Gastrocnemius medialis (tissue), 4 donors: ENCODE data around the gene ETV6. TPM values are rescaled to one million over a fixed set of nuclear protein-coding genes. Genes with fewer than 3 reads are reported as not detected.

ENCODE experiments used
- ATAC-seq, 2 donors: fragments of 150-250 bp; one replicate each; pipeline ENCODE4 v1.9.1; 2016
- DNase-seq, 2 donors: peaks; one replicate each; pipeline ENCODE4 v3.0.0-alpha.2; 2019
- H3K27ac ChIP-seq, 4 donors: fragments of 200-600 bp; sonication (generic); 1 replicate in 1 of 4; 2 replicates in 3 of 4; pipeline ENCODE4 v1.5.1; 2016 to 2018; ENCODE audit warnings: mild to moderate bottlenecking in 2 of 4, moderate library complexity in 1 of 4
- H3K27me3 ChIP-seq, 3 donors: fragments of 200-600 bp; sonication (generic) in 2 of 3; 1 replicate in 1 of 3; 2 replicates in 2 of 3; pipeline versions ENCODE4 v1.5.1 to v1.6.0; 2016 to 2019; ENCODE audit warnings: mild to moderate bottlenecking in 1 of 3, moderate library complexity in 1 of 3
- H3K36me3 ChIP-seq, 2 donors: fragments of 200-600 bp; sonication (generic) in 1 of 2; one replicate each; pipeline ENCODE4 v1.5.1; 2017 to 2018
- H3K4me1 ChIP-seq, 2 donors: fragments of 200-600 bp; sonication (generic) in 1 of 2; one replicate each; pipeline ENCODE4 v1.5.1; 2016 to 2017; ENCODE audit warnings: mild to moderate bottlenecking in 2 of 2
- H3K4me3 ChIP-seq, 4 donors: fragments of 200-600 bp; sonication (generic) in 3 of 4; 1 replicate in 1 of 4; 2 replicates in 3 of 4; pipeline ENCODE4 v1.5.1; 2016 to 2019; ENCODE audit warnings: mild to moderate bottlenecking in 2 of 4
- H3K9me3 ChIP-seq, 3 donors: fragments of 200-600 bp; sonication (generic) in 2 of 3; 1 replicate in 1 of 3; 2 replicates in 2 of 3; pipeline ENCODE4 v1.5.1; 2016 to 2019
- POLR2A ChIP-seq, 2 donors: fragments of 450-650 bp; IDR thresholded peaks; one replicate each; pipeline ENCODE4 v1.6.1; 2017; ENCODE audit warnings: antibody characterized with exemption in 2 of 2, mild to moderate bottlenecking in 2 of 2, moderate library complexity in 2 of 2
- in situ Hi-C, 4 donors: fragments of 200-750 bp; cut with MboI; loops; one replicate each; pipeline versions ENCODE4 v1.15.0 to v1.8.0; 2017; ENCODE audit warnings: low sequenced_read_pairs in 4 of 4
- intact Hi-C: fragments of 100-400 bp; cut with DNase I; formaldehyde crosslinking; loops from one replicate; pipeline ENCODE4 v1.15.1; 2023; ENCODE audit warnings: low total_unique reads
- total RNA-seq, 4 donors: library from RNA; depleted of rRNA; stranded (reverse); fragments of >200 nt; gene quantifications; one replicate each; pipeline versions ENCODE4 v1.1.0 to v1.2.3, GENCODE V29; 2016
- TF ChIP-seq, protein P1 (sequence below), 5 experiments: fragments of 450-650 bp in 3 of 5; fragments of 200-600 bp in 2 of 5; sonication (generic) in 2 of 5; IDR thresholded peaks in 4 of 5; conservative IDR thresholded peaks in 1 of 5; 1 replicate in 4 of 5; 2 replicates in 1 of 5; pipeline ENCODE4 v1.5.1; 2016 to 2019; ENCODE audit warnings: antibody characterized with exemption in 5 of 5, mild to moderate bottlenecking in 3 of 5, moderate library complexity in 3 of 5

The ETV6 gene
- total RNA-seq, 4 donors from 2014 or later = 2.8 to 5.9 (median 3.3) TPM

DNA sequence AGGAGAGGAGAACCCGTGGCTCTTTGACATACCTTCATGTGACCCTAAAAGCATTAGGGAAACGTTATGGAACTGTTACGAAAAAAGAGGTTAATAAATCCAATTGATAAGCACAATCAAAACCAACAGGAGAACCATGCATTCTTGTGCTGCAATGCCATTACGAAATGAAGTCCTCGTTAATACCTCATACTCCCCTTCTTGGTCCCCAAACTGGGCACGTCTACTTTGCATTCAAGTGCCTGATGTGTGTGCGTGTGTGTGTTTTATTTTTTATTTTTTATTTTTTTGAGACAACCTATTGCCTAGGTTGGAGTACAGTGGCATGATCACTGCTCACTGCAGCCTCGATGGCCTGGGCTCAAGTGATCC lies 150.0 kb downstream of the ETV6 start:
- H3K36me3 ChIP-seq = no peaks in the 10 kb centered on the region
- in situ Hi-C loops (loop anchor here in 2 of 4 donors (25.0 kb wide), 2 partner anchors 1087 to 1587 kb away; partner anchors contain the start of genes GABARAPL1 (in 1 of the 2) and YBX3 (in 1 of the 2)), intact Hi-C loops (loop anchor here (5.0 to 10.0 kb wide), 2 partner anchors 42 to 215 kb away; no protein-coding TSS in a partner anchor)
- H3K4me3 ChIP-seq = no peak overlapping the region
- TF ChIP-seq, protein P1, sequence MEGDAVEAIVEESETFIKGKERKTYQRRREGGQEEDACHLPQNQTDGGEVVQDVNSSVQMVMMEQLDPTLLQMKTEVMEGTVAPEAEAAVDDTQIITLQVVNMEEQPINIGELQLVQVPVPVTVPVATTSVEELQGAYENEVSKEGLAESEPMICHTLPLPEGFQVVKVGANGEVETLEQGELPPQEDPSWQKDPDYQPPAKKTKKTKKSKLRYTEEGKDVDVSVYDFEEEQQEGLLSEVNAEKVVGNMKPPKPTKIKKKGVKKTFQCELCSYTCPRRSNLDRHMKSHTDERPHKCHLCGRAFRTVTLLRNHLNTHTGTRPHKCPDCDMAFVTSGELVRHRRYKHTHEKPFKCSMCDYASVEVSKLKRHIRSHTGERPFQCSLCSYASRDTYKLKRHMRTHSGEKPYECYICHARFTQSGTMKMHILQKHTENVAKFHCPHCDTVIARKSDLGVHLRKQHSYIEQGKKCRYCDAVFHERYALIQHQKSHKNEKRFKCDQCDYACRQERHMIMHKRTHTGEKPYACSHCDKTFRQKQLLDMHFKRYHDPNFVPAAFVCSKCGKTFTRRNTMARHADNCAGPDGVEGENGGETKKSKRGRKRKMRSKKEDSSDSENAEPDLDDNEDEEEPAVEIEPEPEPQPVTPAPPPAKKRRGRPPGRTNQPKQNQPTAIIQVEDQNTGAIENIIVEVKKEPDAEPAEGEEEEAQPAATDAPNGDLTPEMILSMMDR (IDR thresholded peaks at IDR 0.05 in 4 of 5, conservative IDR thresholded peaks at IDR 0.05 in 1 of 5) = no peak
- TF ChIP-seq POLR2A (IDR thresholded peaks at IDR 0.05) = no peak
- no peaks in the 10 kb centered on the region for H3K27me3 ChIP-seq
- ATAC-seq = no peak
- no peak for DNase-seq
- H3K4me1 ChIP-seq = peaks cover 40 to 41% of the 10 kb centered on the region in 2 donors
- H3K9me3 ChIP-seq = no peaks in the 10 kb centered on the region
- no peak overlapping the region for H3K27ac ChIP-seq

- H3K27ac ChIP-seq = no peak overlapping the region
- no peaks in the 10 kb centered on the region for H3K9me3 ChIP-seq
- no peaks in the 10 kb centered on the region for H3K27me3 ChIP-seq
- no peak for TF ChIP-seq POLR2A (IDR thresholded peaks at IDR 0.05)
- TF ChIP-seq, protein P1 (IDR thresholded peaks at IDR 0.05 in 4 of 5, conservative IDR thresholded peaks at IDR 0.05 in 1 of 5) = no peak
- H3K4me3 ChIP-seq = no peak overlapping the region
- no peaks in the 10 kb centered on the region for H3K36me3 ChIP-seq
- peaks cover 19 to 20% of the 10 kb centered on the region in 2 donors for H3K4me1 ChIP-seq
- no peak for DNase-seq
- no peak for ATAC-seq
- intact Hi-C loops = no loop called here
- in situ Hi-C loops = no loop called here
Observed at GRCh38 chr12:11801643-11802042, 152.2 kb downstream of the ETV6 start.

DNA sequence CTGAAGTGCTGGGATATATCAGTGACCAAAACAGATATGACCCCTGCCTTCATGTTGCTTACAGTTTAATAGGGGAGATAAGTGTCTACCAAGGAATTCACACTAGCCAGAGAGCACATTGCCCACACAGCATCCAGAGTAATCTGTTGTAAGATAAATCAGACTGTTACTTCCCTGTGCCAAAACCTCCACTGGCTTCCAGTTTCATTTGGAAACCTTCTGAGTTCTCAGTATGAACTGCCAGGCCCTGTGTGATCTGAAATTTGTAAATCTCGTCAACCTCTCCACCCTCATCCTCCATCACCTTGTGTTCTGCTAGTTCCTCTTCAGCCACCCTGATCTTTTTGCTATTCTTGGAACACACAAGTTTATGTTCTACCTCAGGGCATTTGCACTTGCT lies 154.7 kb downstream of the ETV6 start:
- ATAC-seq = peak; percentile 69 to 75
- H3K27ac ChIP-seq = no peak overlapping the region
- no peaks in the 10 kb centered on the region for H3K4me1 ChIP-seq
- intact Hi-C loops (no loop called here), in situ Hi-C loops (no loop called here)
- no peaks in the 10 kb centered on the region for H3K27me3 ChIP-seq
- no peak for DNase-seq
- H3K4me3 ChIP-seq = no peak overlapping the region
- no peak for TF ChIP-seq POLR2A (IDR thresholded peaks at IDR 0.05)
- TF ChIP-seq, protein P1 (IDR thresholded peaks at IDR 0.05 in 4 of 5, conservative IDR thresholded peaks at IDR 0.05 in 1 of 5) = no peak
- no peaks in the 10 kb centered on the region for H3K9me3 ChIP-seq
- no peaks in the 10 kb centered on the region for H3K36me3 ChIP-seq

- in situ Hi-C loops = no loop called here
- no peak for ATAC-seq
- no peaks in the 10 kb centered on the region for H3K36me3 ChIP-seq
- no peak for DNase-seq
- intact Hi-C loops = no loop called here
- no peak overlapping the region for H3K4me3 ChIP-seq
- H3K27me3 ChIP-seq = no peaks in the 10 kb centered on the region
- H3K27ac ChIP-seq = no peak overlapping the region
- no peaks in the 10 kb centered on the region for H3K9me3 ChIP-seq
- TF ChIP-seq, protein P1 (IDR thresholded peaks at IDR 0.05 in 4 of 5, conservative IDR thresholded peaks at IDR 0.05 in 1 of 5) = no peak
- no peak for TF ChIP-seq POLR2A (IDR thresholded peaks at IDR 0.05)
- no peaks in the 10 kb centered on the region for H3K4me1 ChIP-seq
Observed at GRCh38 chr12:11805043-11805442, 155.6 kb downstream of the ETV6 start.

DNA sequence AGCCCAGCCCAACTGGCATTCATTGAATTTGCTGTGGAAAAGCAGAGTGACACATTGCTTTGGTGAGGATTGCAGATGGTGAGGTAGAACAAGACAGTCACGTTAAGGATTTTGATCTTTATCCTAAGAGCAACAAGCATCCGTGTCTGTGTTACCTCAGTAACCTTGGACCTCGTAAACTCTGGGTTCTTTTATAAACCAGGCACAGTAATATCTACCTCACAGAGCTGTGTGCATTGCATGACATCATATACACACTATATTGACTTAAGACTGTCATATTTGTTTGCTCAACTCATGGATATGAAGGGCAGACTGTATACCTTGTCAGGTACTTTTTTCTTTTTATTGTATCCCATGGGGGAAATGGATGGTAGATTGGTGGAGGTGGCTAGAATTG lies 156.2 kb downstream of the ETV6 start:
- in situ Hi-C loops = no loop called here
- intact Hi-C loops = no loop called here
- no peaks in the 10 kb centered on the region for H3K4me1 ChIP-seq

More for the DNA sequence above, 156.2 kb downstream of the ETV6 start:
- Histone ChIP-seq H3K27ac (no peak overlapping the region), H3K4me3 (no peak overlapping the region), H3K9me3 (no peaks in the 10 kb centered on the region), H3K36me3 (no peaks in the 10 kb centered on the region), H3K27me3 (no peaks in the 10 kb centered on the region)
- DNase-seq = no peak
- ATAC-seq = no peak
- TF ChIP-seq, protein P1 (IDR thresholded peaks at IDR 0.05 in 4 of 5, conservative IDR thresholded peaks at IDR 0.05 in 1 of 5) = no peak
- no peak for TF ChIP-seq POLR2A (IDR thresholded peaks at IDR 0.05)
